Activated B cell treated with CpG ODN at 0.5 μM for 24 hours (primary cell): ENCODE data around the gene MLEC. TPM values are rescaled to one million over a fixed set of nuclear protein-coding genes. Genes with fewer than 3 reads are reported as not detected.

ENCODE experiments used
- ATAC-seq: fragments of 200-7000 bp; cut with Tn5 transposase; one replicate; pipeline ENCODE4 v1.10.0; 2021; ENCODE audit warnings: low read depth, mild to moderate bottlenecking, moderate library complexity
- CTCF ChIA-PET: fragments of 350-600 bp; sonication (Branson Sonifier 250); formaldehyde crosslinking; loops from one replicate; lab custom pipeline; 2021; ENCODE audit warnings: antibody characterized with exemption; lab: Charles Lee
- POLR2A ChIA-PET: fragments of 350-600 bp; sonication (Branson Sonifier 250); formaldehyde crosslinking; loops from one replicate; lab custom pipeline; 2021; ENCODE audit warnings: antibody characterized with exemption; lab: Charles Lee
- DNase-seq: peaks from one replicate; pipeline ENCODE4 v3.0.0; 2022
- H3K27ac Mint-ChIP-seq: one replicate; pipeline ENCODE4 v1.8.0; 2020; ENCODE audit warnings: mixed read lengths
- H3K27me3 Mint-ChIP-seq: one replicate; pipeline ENCODE4 v1.8.0; 2021; ENCODE audit warnings: mixed read lengths
- H3K36me3 Mint-ChIP-seq: one replicate; pipeline ENCODE4 v1.8.0; 2021; ENCODE audit warnings: low read depth, mixed read lengths
- H3K4me1 Mint-ChIP-seq: one replicate; pipeline ENCODE4 v1.8.0; 2021; ENCODE audit warnings: mixed read lengths
- H3K4me3 Mint-ChIP-seq: one replicate; pipeline ENCODE4 v1.8.0; 2020; ENCODE audit warnings: mild to moderate bottlenecking, mixed read lengths
- H3K9me3 Mint-ChIP-seq: one replicate; pipeline ENCODE4 v1.8.0; 2020; ENCODE audit warnings: mixed read lengths
- intact Hi-C: fragments of 100-400 bp; cut with micrococcal nuclease; formaldehyde crosslinking; loops from one replicate; pipeline ENCODE4 v1.15.1; 2024
- total RNA-seq: library from RNA; stranded (reverse); gene quantifications from 2 replicates; pipeline ENCODE4 v1.2.3, GENCODE V29; 2022
- TF ChIP-seq, protein P1 (sequence below): fragments of 200-600 bp; IDR thresholded peaks from one replicate; pipeline ENCODE4 v1.8.0; 2022; ENCODE audit warnings: antibody characterized with exemption, mild to moderate bottlenecking

The MLEC gene
- total RNA-seq, 1 donor from 2014 or later: 69.6 TPM

DNA sequence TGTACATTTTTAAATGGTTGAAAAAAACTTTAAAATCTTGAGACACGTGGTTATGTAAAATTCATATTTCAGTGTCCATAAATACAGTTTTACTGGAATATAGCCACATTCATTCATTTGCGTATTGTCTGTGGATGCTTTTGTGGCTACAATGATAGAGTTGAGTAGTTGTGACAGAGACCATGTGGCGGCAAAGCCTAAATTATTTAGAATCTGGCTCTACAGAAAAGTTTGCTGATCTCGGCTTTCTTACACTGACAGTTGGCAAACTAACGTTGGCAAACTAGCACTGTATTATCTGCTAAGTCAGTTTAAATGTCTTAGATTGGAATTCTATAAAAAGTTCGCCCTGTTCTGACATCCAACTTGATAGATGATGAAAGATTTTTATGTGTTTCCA, 25.7 kb downstream of the MLEC start:
- Mint-ChIP-seq H3K4me1 (peaks cover 29% of the 10 kb centered on the region), H3K4me3 (no peak overlapping the region), H3K9me3 (no peaks in the 10 kb centered on the region), H3K36me3 (peaks cover 35% of the 10 kb centered on the region), H3K27me3 (no peaks in the 10 kb centered on the region), H3K27ac (no peak overlapping the region)
- no peak for DNase-seq
- ChIA-PET CTCF (interaction anchor here (1.9 to 2.8 kb wide), 2 partner anchors 64 to 66 kb away, joined by 15 read pairs; no protein-coding TSS in a partner anchor), POLR2A (no interaction called here)
- TF ChIP-seq, protein P1, sequence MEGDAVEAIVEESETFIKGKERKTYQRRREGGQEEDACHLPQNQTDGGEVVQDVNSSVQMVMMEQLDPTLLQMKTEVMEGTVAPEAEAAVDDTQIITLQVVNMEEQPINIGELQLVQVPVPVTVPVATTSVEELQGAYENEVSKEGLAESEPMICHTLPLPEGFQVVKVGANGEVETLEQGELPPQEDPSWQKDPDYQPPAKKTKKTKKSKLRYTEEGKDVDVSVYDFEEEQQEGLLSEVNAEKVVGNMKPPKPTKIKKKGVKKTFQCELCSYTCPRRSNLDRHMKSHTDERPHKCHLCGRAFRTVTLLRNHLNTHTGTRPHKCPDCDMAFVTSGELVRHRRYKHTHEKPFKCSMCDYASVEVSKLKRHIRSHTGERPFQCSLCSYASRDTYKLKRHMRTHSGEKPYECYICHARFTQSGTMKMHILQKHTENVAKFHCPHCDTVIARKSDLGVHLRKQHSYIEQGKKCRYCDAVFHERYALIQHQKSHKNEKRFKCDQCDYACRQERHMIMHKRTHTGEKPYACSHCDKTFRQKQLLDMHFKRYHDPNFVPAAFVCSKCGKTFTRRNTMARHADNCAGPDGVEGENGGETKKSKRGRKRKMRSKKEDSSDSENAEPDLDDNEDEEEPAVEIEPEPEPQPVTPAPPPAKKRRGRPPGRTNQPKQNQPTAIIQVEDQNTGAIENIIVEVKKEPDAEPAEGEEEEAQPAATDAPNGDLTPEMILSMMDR: no peak
- no peak for ATAC-seq
- intact Hi-C loops: loop anchor here (5.0 to 10.0 kb wide), 2 partner anchors 278 to 400 kb away; partner anchors contain the start of gene COX6A1

DNA sequence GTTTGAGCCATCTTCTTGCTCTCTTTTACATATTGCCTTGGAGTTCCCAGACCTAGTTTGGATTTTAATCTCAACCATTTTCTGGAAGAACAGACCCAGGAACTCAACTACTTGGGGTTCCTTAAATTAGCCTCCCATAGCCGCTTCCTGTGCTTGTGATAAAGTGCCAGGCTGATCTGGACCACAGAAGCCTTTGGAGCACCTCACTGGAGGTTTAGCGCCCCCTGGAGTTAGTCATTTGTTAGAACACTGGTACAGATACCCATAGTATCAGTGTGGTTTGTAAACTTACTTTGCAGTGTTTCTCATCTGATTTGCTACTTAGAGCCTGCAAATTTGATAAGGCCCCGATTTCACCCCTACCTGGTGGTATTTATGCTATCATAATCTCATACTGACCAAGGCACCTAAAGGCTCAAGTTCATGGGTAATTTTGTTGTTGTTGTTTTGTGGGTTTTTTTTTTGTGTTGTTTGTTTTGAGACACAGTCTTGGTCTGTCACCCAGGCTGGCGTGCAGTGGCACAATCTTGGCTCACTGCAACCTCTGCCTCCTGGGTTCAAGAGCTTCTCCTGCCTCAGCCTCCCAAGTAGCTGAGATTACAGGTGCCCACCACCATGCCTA, 27.0 kb downstream of the MLEC start:
- peaks cover 48% of the 10 kb centered on the region for H3K36me3 Mint-ChIP-seq
- peak overlapping the region; percentile 16 for H3K27ac Mint-ChIP-seq
- no peak for DNase-seq
- H3K4me3 Mint-ChIP-seq: peak overlapping the region; percentile 42
- intact Hi-C loops: loop anchor here (1.0 to 10.0 kb wide), 6 partner anchors 27 to 398 kb away; partner anchors contain the start of genes COX6A1 and MLEC
- no peaks in the 10 kb centered on the region for H3K27me3 Mint-ChIP-seq
- TF ChIP-seq, protein P1: peak; percentile 59
- ATAC-seq: peak; percentile 45
- CTCF ChIA-PET: interaction anchor here (0.7 to 3.9 kb wide), 5 partner anchors 66 to 258 kb away, joined by 4 to 35 read pairs (median 6); partner anchors contain the start of gene POP5
- H3K9me3 Mint-ChIP-seq: no peaks in the 10 kb centered on the region
- H3K4me1 Mint-ChIP-seq: peaks cover 29% of the 10 kb centered on the region
- POLR2A ChIA-PET: interaction anchor here (1.3 kb wide), 1 partner anchor 67 kb away, joined by 4 read pairs; no protein-coding TSS in a partner anchor

DNA sequence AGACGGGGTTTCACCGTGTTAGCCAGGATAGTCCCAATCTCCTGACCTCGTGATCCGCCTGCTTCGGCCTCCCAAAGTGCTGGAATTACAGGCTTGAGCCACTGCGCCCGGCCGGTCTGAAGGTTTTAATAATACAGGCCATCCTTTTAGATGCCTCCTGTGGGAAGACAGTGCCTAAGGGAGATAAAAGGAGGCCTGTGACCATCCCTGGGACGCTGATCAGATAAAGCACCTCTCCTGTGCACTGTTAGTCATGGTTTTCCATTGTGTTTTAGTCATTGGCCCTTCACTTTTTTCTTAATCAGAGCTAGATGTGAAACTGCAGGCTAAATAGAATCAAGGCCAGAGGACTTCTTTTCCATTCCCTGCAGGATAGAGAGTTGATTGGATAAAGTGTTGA, 31.1 kb downstream of the MLEC start:
- no peak for ATAC-seq
- DNase-seq: no peak
- Mint-ChIP-seq H3K4me1 (peaks cover 24% of the 10 kb centered on the region), H3K27ac (no peak overlapping the region), H3K4me3 (no peak overlapping the region), H3K9me3 (no peaks in the 10 kb centered on the region), H3K27me3 (no peaks in the 10 kb centered on the region), H3K36me3 (peaks cover 79% of the 10 kb centered on the region)
- POLR2A ChIA-PET: no interaction called here
- TF ChIP-seq, protein P1: no peak
- intact Hi-C loops: loop anchor here (10.0 kb wide), 1 partner anchor 283 kb away; the partner anchor contains the start of gene COX6A1
- CTCF ChIA-PET: no interaction called here

DNA sequence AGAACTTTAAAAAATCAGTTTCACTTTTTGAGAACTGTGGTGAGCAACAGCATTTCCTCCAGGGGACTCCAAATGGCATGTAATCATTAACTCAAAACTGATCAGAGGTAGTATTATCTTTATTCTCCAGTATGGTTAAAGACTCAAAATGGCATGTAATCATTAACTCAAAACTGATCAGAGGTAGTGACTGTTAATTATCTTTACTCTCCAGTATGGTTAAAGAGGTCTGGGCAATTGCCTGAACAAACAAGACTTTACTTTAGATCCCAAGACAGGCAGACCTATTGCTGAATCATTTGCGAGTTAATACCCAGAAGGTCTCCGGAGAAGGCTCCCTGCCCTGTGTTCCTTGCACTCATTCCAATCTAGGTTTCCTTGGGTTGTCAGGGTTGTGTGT, 32.1 kb downstream of the MLEC start:
- TF ChIP-seq, protein P1: no peak
- Mint-ChIP-seq H3K27ac (no peak overlapping the region), H3K9me3 (no peaks in the 10 kb centered on the region), H3K27me3 (no peaks in the 10 kb centered on the region), H3K4me1 (peaks cover 17% of the 10 kb centered on the region), H3K4me3 (no peak overlapping the region), H3K36me3 (peaks cover 77% of the 10 kb centered on the region)
- intact Hi-C loops: loop anchor here (10.0 kb wide), 1 partner anchor 284 kb away; the partner anchor contains the start of gene COX6A1
- ChIA-PET CTCF (interaction anchor here (2.1 kb wide), 1 partner anchor 72 kb away, joined by 6 read pairs; no protein-coding TSS in a partner anchor), POLR2A (no interaction called here)
- DNase-seq: no peak
- ATAC-seq: no peak
